ENCODE measurements around the gene SVBP.
"Not testable (repeated sequence)": the region's sequence is repeated elsewhere in the genome, so short reads cannot be mapped to it uniquely, and the experiment has no call there.

SVBP gene

GRCh38 chr1:42816585-42817439 lies at the start of gene SVBP, which contains the start of gene ERMAP:
Gene SVBP (minus strand): TSS chr1:42817397. CDS start chr1:42816544, 853 bp downstream.
Gene ERMAP (plus strand): TSS chr1:42817122. CDS start chr1:42830449, 13,327 bp downstream.
- peak; percentile 98 for DNase-seq

GRCh38 chr1:42866549-42866948 lies 49.4 kb upstream of the SVBP start:
- DNase-seq = no peak

- DNase-seq = no peak
Measured at GRCh38 chr1:42861014-42861399, 43.8 kb upstream of the SVBP start.

GRCh38 chr1:42860339-42861013 lies 43.3 kb upstream of the SVBP start:
- DNase-seq = no peak

GRCh38 chr1:42859366-42859765 lies 42.2 kb upstream of the SVBP start:
- not testable (repeated sequence) for DNase-seq

- not testable (repeated sequence) for DNase-seq
Measured at GRCh38 chr1:42856554-42856953, 39.4 kb upstream of the SVBP start.

GRCh38 chr1:42853116-42853884 lies 36.1 kb upstream of the SVBP start:
- no peak for DNase-seq

- no peak for DNase-seq
Measured at GRCh38 chr1:42852608-42852980, 35.4 kb upstream of the SVBP start.

- no peak for DNase-seq
Measured at GRCh38 chr1:42851960-42852607, 34.9 kb upstream of the SVBP start.

- no peak for DNase-seq
Measured at GRCh38 chr1:42851420-42851819, 34.2 kb upstream of the SVBP start.

- DNase-seq = no peak
Measured at GRCh38 chr1:42849944-42850343, 32.7 kb upstream of the SVBP start.

- no peak for DNase-seq
Measured at GRCh38 chr1:42848823-42849537, 31.8 kb upstream of the SVBP start.

GRCh38 chr1:42847721-42848460 lies 30.7 kb upstream of the SVBP start:
- DNase-seq = no peak

- DNase-seq = no peak
Measured at GRCh38 chr1:42847111-42847595, 30.0 kb upstream of the SVBP start.

GRCh38 chr1:42846257-42847110 lies 29.3 kb upstream of the SVBP start, which contains the start of gene ZNF691:
Gene ZNF691 (plus strand): TSS chr1:42846613. CDS start chr1:42849659, 3,046 bp downstream.
- peak; percentile 96 for DNase-seq

- no peak for DNase-seq
Measured at GRCh38 chr1:42845866-42846256, 28.7 kb upstream of the SVBP start.

- DNase-seq = no peak
Measured at GRCh38 chr1:42845193-42845592, 28.0 kb upstream of the SVBP start.

GRCh38 chr1:42844592-42845140 lies 27.5 kb upstream of the SVBP start:
- DNase-seq = peak; percentile 79

- DNase-seq = no peak
Measured at GRCh38 chr1:42841440-42842147, 24.4 kb upstream of the SVBP start.
